ENCODE data around the gene RBM19.

RBM19 gene

DNA sequence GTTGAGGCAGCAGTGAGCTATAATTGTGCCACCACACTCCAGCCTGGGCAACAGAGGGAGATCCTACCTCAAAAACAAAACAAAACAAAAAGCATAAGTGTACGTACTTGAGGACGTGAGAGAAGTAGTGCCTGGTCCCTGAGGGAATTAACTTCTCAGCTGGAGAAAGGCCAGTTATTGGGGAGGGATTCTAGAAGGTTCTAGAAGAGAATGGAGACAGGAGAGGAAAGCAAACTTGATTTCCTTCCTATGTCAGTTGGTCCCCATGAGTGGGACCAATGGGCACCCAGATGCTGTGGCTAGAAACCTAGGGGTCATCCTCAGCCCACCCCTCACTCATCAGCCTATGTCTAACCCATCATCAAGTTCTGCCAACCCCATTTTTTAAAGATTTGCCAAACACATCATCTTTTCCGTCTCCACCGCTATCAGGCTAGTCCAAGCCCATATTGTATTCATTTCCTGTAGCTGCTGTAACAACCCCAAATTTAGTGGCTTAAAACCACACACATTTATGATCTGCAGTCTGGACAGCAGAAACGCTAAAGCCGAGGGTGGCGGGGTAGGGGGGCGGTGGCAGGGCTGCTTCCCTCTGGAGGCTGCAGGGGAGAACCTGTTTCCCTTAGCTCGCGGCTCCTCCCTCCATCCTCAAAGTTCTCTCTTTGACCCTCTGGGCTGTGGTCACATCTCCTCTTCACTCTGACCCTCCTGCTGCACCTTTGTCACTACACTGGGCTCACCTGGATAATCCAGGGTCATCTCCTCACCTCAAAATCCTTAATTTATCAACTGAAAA, 7.2 kb upstream of the RBM19 start:
- Mint-ChIP-seq H3K4me1 (peaks cover 17% of the 10 kb centered on the region), H3K27ac (no peak overlapping the region), H3K4me3 (no peak overlapping the region), H3K36me3 (no peaks in the 10 kb centered on the region), H3K9me3 (peaks cover 2% of the 10 kb centered on the region), H3K27me3 (peaks cover 49% of the 10 kb centered on the region)
- no peak for ATAC-seq

DNA sequence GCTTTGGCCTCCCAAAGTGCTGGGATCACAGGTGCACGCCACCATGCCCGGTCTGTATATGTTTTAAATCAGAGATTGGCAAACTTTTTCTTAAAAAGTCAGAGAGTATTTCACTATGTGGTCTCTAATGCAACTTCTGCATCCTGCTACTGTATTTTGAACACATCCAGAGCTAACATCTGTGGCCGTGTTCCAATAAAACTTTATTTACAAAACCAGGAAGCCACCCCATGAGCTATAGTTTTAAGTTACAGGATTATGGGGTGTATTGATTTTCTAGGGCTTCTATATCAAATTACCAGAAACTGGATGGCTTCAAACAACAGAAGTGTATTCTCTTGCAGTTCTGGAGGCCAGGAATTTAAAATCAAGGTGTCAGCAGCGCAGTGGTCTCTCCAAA, 5.3 kb upstream of the RBM19 start:
- Mint-ChIP-seq H3K27ac (no peak overlapping the region), H3K4me1 (peaks cover 29% of the 10 kb centered on the region)
- no peak for ATAC-seq

DNA sequence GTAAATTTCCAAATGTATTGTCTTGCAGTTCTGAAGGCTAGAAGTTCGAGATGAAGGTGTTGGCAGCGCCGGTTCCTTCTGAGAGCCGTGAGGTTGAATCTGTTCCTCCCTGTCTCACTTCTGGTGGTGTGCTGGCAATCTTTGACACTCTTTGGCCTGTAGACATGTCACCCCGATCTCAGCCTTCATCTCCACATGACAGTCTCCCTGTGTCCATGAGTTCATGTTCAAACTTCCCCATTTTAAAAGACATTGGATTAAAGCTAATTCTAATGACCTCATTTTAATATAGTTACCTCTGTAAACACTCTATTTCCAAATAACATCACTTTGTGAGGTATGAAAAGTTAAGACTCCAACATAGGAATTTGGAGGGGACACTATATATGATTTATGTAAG, 4.1 kb upstream of the RBM19 start:
- no peak overlapping the region for H3K4me3 Mint-ChIP-seq
- no peak overlapping the region for H3K27ac Mint-ChIP-seq
- no peak for ATAC-seq
- H3K36me3 Mint-ChIP-seq, result peaks cover 5% of the 10 kb centered on the region
- peaks cover 41% of the 10 kb centered on the region for H3K4me1 Mint-ChIP-seq
- H3K27me3 Mint-ChIP-seq, result peaks cover 27% of the 10 kb centered on the region
- H3K9me3 Mint-ChIP-seq, result peaks cover 2% of the 10 kb centered on the region

More for the DNA sequence above, 5.3 kb upstream of the RBM19 start:
- peaks cover 2% of the 10 kb centered on the region for H3K9me3 Mint-ChIP-seq
- H3K36me3 Mint-ChIP-seq, result no peaks in the 10 kb centered on the region
- no peak overlapping the region for H3K4me3 Mint-ChIP-seq
- H3K27me3 Mint-ChIP-seq, result peaks cover 38% of the 10 kb centered on the region

- no peak for ATAC-seq
- H3K4me1 Mint-ChIP-seq, result peaks cover 63% of the 10 kb centered on the region
- peaks cover 5% of the 10 kb centered on the region for H3K36me3 Mint-ChIP-seq
- H3K27me3 Mint-ChIP-seq, result no peaks in the 10 kb centered on the region
- peak overlapping the region; percentile 96 for H3K27ac Mint-ChIP-seq
- H3K9me3 Mint-ChIP-seq, result no peaks in the 10 kb centered on the region
- peak overlapping the region; percentile 100 for H3K4me3 Mint-ChIP-seq
Observed at GRCh38 chr12:113967368-113967767, 1.2 kb upstream of the RBM19 start.

GRCh38 chr12:113962733-113963132, 3.4 kb downstream of the RBM19 start:
- H3K4me1 Mint-ChIP-seq, result peaks cover 54% of the 10 kb centered on the region
- no peak overlapping the region for H3K4me3 Mint-ChIP-seq
- peaks cover 46% of the 10 kb centered on the region for H3K36me3 Mint-ChIP-seq

DNA sequence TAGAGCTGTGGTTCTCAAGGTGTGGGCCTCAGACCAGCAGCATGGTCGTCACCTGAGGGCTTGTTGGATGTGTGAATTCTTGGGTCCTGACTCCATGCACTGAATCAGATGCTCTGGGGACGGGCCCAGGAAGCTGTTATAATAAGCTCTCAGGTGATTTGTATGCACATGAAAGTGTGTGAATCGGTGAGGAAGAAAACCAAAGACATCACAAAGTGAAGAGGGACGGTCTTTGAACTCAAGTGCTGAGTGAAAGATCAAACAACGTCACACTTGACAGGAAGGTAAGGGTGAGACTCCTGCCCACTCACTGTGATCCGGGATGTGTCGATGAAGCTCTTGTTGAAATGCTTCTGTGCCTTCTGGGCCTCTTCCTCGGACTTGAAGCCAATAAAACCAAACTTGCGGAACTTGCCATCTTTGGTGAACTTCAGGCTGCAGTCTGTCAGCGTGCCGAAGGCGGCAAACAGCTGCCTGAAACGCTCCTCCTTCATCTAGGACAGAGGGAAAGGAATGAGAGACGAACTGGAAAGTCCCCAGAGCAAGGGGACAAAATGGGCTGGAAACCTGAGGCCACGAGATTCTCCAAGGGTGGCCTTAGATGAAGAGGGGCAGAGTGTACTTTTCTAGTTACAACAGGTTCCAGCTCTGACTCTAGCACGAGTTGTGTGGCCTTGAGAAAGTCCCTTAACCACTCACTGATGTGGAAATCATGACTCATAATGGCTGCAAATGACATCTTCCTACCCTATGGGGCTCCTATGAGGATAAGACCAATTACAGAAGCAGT, 4.0 kb downstream of the RBM19 start:
- ATAC-seq, result peak; percentile 76
- Mint-ChIP-seq H3K9me3 (no peaks in the 10 kb centered on the region), H3K27me3 (no peaks in the 10 kb centered on the region), H3K4me1 (peaks cover 50% of the 10 kb centered on the region), H3K27ac (peak overlapping the region; percentile 98), H3K36me3 (peaks cover 49% of the 10 kb centered on the region), H3K4me3 (peak overlapping the region; percentile 58)

More at GRCh38 chr12:113962733-113963132, 3.4 kb downstream of the RBM19 start:
- H3K27me3 Mint-ChIP-seq, result no peaks in the 10 kb centered on the region
- H3K9me3 Mint-ChIP-seq, result no peaks in the 10 kb centered on the region
- no peak for ATAC-seq
- peak overlapping the region; percentile 98 for H3K27ac Mint-ChIP-seq

DNA sequence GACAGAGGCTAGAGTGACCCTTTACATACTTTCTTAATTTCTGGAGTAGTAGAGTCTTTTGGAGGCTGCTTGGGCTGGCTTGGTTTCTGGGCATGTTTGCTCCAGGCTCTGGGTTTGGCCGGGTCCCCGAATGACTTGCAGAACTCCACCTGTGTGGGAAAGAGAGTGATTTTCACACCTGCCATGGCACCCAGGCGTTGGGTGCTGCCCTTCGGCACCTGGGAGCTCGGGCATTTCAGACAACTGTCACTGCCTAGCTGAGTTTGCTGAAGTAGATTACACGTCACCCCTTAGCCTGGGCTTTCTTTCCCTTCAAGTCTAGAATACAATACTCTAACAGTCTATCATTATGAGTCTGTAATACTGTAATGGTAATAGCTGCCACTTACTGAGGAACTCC, 6.1 kb downstream of the RBM19 start:
- Mint-ChIP-seq H3K27ac (peak overlapping the region; percentile 13), H3K4me1 (peaks cover 33% of the 10 kb centered on the region), H3K9me3 (no peaks in the 10 kb centered on the region), H3K27me3 (no peaks in the 10 kb centered on the region), H3K36me3 (peaks cover 64% of the 10 kb centered on the region), H3K4me3 (no peak overlapping the region)
- no peak for ATAC-seq

DNA sequence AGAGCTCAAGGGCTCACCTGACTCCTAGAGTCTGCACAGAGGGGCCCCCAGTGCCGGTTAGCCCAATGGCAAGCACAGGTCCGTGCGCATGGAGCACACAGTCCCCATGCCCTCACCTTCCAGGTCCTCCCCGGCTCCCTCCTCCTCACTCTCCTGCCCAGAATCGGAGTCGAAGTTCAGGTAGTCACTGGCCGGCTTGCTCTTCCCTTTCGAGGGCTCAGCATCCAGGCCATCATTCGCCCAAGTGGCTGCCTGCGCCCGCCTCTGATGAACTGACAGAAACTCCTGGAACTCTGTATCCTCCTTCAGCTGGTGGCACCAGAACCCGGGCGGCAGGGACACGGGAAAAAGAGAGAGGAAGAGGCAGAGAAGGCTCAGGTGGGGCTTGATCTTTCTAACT, 7.0 kb downstream of the RBM19 start:
- no peak overlapping the region for H3K27ac Mint-ChIP-seq
- peaks cover 70% of the 10 kb centered on the region for H3K36me3 Mint-ChIP-seq
- H3K27me3 Mint-ChIP-seq, result no peaks in the 10 kb centered on the region
- no peaks in the 10 kb centered on the region for H3K9me3 Mint-ChIP-seq
- ATAC-seq, result no peak
- peaks cover 24% of the 10 kb centered on the region for H3K4me1 Mint-ChIP-seq
- H3K4me3 Mint-ChIP-seq, result no peak overlapping the region

GRCh38 chr12:113958108-113958507, 8.0 kb downstream of the RBM19 start:
- no peak overlapping the region for H3K27ac Mint-ChIP-seq
- H3K27me3 Mint-ChIP-seq, result no peaks in the 10 kb centered on the region
- ATAC-seq, result no peak
- peaks cover 19% of the 10 kb centered on the region for H3K4me1 Mint-ChIP-seq
- H3K9me3 Mint-ChIP-seq, result no peaks in the 10 kb centered on the region
- H3K36me3 Mint-ChIP-seq, result peaks cover 73% of the 10 kb centered on the region
- no peak overlapping the region for H3K4me3 Mint-ChIP-seq

DNA sequence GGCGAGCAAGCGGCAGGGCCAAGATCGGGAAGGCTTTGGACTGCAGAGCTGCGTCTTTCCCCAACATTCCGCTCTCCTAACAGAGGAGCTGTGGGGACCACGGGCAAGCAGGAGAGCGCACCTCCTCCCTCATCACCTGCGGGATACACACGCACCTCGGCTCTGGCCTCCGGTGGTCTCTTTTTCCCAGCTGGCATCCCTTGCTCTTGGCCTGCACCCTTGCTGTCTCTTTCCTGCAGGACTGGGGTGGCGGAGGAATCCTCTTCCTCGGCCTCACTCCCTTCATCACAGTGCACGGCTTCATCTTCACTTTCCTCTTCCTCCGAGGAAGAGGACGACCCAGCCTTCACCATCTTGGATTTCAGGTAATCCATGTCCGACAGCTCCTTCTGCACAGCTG, 8.5 kb downstream of the RBM19 start:
- no peaks in the 10 kb centered on the region for H3K9me3 Mint-ChIP-seq
- H3K27me3 Mint-ChIP-seq, result no peaks in the 10 kb centered on the region
- ATAC-seq, result no peak
- no peak overlapping the region for H3K4me3 Mint-ChIP-seq
- peaks cover 15% of the 10 kb centered on the region for H3K4me1 Mint-ChIP-seq
- no peak overlapping the region for H3K27ac Mint-ChIP-seq
- H3K36me3 Mint-ChIP-seq, result peaks cover 78% of the 10 kb centered on the region

- H3K4me1 Mint-ChIP-seq, result peaks cover 4% of the 10 kb centered on the region
- H3K9me3 Mint-ChIP-seq, result no peaks in the 10 kb centered on the region
- no peaks in the 10 kb centered on the region for H3K27me3 Mint-ChIP-seq
- H3K4me3 Mint-ChIP-seq, result no peak overlapping the region
- no peak overlapping the region for H3K27ac Mint-ChIP-seq
- no peak for ATAC-seq
- H3K36me3 Mint-ChIP-seq, result peaks cover 86% of the 10 kb centered on the region
Observed at GRCh38 chr12:113955109-113955970, 10.8 kb downstream of the RBM19 start.

DNA sequence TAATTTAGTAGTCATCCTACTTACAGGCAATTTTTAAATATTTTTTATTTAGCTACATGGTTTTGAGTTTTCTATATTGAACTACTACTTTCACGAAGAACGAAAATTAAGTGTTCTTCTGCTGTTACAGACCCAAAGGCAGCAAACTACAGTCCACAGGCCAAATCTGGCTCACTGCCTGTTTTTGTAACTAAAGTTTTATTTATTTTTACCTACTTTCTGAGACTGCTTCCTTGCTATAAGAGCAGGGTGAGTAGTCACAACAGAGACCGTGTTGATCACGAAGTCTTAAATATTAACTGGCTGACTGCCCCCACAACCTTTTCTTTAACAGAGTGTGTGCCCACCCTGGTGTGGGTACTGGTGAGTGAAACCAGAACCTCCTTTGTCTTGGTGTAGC, 11.6 kb downstream of the RBM19 start:
- H3K27ac Mint-ChIP-seq, result no peak overlapping the region
- no peaks in the 10 kb centered on the region for H3K9me3 Mint-ChIP-seq
- peaks cover 4% of the 10 kb centered on the region for H3K4me1 Mint-ChIP-seq
- ATAC-seq, result no peak
- H3K36me3 Mint-ChIP-seq, result peaks cover 85% of the 10 kb centered on the region
- no peaks in the 10 kb centered on the region for H3K27me3 Mint-ChIP-seq
- H3K4me3 Mint-ChIP-seq, result no peak overlapping the region

- Mint-ChIP-seq H3K4me1 (peaks cover 2% of the 10 kb centered on the region), H3K9me3 (no peaks in the 10 kb centered on the region), H3K27me3 (no peaks in the 10 kb centered on the region), H3K36me3 (peaks cover 84% of the 10 kb centered on the region), H3K27ac (no peak overlapping the region), H3K4me3 (no peak overlapping the region)
- no peak for ATAC-seq
Observed at GRCh38 chr12:113950873-113951272, 15.3 kb downstream of the RBM19 start.

DNA sequence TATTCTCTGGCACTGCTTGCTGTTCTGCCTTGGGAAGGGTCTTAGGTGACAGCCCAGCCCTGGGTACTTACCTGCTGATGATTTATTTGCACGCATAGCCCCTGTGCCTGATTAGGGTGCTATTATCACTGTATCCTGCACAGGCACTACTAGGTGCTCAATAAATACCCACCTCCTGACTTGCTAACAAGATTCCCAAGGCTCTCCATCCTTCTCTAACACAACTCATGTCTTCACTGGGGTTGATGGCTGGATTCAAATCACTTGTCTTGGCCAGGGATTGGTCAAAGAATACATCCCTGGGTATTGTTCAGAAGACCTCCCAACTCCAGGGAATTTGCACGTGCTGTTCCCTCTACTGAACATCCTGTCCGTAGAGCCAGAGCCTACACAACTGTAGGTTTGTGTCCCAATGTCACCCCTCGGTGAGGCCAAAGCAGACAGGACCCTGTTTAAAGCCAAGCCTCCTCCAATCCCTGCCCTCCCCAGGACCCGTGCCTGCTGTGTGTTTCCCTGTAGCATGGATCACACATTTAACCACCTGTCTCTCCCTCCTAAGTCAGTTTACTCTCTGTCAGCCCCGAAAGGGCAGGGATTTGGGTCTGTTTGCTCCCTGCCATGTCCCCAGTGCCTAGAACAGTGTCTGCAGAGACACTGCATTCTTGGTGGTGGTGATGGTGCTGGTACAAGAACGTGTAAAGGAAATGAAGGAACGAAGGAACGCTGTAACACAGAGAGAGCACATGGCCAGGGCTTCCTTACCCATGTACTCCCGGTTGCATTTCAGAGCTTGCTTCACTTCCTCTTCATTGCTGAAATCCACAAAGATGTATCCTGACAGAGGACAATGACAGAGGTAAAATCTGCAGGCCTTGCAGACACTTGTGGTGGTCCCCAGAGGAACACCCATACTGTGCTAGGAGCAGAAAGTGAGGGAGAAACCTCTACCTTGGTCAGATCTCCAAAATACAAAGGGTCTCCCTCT, 16.5 kb downstream of the RBM19 start:
- no peak for ATAC-seq
- Mint-ChIP-seq H3K36me3 (peaks cover 80% of the 10 kb centered on the region), H3K27me3 (no peaks in the 10 kb centered on the region), H3K4me3 (no peak overlapping the region), H3K9me3 (no peaks in the 10 kb centered on the region), H3K27ac (no peak overlapping the region), H3K4me1 (no peaks in the 10 kb centered on the region)
